NK-92 (cell line): ENCODE results near the gene FXYD1.

Experiments used
- DNase-seq: peaks from one replicate; lab custom pipeline; 2025; ENCODE audit not compliant: unreplicated experiment; lab: John Stamatoyannopoulos, UW

The FXYD1 gene

DNA sequence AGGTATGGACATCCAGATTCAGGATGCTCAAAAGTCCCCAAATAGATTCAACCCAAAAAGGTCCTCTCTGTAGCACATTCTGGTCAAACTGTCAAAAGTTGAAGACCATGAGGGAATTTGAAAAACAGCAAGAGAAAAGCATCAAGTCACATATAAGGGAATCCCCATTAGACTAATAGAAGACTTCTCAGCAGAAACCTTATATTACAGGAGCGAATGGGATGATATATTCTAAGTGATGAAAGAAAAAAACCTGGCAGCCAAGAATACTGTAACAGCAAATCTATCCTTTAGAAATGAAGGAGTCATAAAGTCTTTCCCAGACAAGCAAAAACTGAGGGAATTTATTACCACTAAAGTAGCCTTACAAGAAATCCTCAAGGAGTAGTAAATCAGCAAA, 45.6 kb downstream of the FXYD1 start:
- no peak for DNase-seq

DNA sequence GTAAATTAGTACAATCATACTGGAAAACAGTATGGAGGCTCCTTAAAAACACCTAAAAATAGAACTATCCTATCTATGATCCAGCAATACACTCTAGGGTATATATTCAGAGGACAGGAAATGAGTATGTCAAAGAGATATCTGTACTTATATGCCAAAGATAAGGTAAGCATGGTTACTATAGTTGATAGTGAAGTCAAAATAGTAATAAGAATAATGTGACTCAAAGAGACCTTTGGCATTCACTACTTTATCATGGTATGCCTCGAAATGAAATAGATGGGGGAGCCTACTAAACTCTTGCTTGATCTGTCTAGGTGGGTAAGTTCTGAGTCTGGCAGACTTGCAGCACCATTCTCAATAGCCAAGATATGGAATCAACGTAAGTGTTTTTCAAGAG, 46.3 kb downstream of the FXYD1 start:
- no peak for DNase-seq
